Measurements from ENCODE around the gene DCXR. TPM values are rescaled to one million over a fixed set of nuclear protein-coding genes. Genes with fewer than 3 reads are reported as not detected.

DCXR gene
- total RNA-seq, 1 donor: 29.3 TPM

DNA sequence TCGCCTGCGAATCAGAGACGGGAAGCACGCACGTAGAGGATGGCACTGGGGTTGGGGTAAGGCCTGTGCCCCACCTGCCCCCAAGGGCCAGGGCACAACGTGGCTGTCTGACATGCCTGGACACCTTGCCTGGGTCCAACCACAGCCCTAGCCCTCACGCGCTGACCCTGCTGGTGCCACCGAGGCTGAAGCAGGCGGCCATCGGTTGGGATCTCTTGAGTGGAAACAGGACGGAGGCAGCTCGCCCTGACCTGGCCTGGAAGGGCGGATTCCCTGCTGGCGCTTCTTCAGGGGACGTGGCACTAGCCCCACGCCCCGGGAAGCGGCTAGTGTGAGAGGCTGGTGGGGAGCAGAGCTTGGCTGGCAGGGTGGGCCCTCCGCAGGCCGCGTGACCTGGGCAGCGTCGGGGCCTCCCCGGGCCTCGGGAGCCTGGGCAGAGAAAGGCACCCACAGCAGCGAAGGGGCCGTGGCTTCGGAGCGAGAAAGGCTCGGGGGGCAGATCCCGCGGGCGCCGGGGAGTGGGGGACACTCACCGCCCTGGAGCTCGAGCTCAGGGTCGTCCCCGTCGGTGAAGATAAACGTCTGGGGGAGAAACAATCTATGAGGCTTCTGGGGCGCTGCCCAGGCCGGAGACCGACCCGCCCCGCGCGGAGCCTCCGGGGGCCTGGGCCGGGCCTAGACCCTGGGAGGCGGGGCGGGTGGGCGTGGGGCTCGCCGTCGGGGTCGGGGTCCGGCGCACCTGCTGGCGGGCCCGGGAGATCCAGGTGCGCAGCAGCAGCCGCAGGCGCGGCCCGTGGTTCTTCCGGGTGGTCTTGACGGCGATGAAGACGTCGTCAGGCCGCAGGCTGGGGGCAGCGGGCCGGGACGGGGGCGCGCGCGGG is 13.5 kb upstream of the DCXR start:
- H3K4me3 ChIP-seq (ENCODE audit: low read depth, low read length): peak overlapping the region; percentile 80
- no peak for TF ChIP-seq CTCF (IDR thresholded peaks at IDR 0.05; ENCODE audit: insufficient read depth, low read length)
- peak; percentile 19 for DNase-seq (ENCODE audit: low read depth)

DNA sequence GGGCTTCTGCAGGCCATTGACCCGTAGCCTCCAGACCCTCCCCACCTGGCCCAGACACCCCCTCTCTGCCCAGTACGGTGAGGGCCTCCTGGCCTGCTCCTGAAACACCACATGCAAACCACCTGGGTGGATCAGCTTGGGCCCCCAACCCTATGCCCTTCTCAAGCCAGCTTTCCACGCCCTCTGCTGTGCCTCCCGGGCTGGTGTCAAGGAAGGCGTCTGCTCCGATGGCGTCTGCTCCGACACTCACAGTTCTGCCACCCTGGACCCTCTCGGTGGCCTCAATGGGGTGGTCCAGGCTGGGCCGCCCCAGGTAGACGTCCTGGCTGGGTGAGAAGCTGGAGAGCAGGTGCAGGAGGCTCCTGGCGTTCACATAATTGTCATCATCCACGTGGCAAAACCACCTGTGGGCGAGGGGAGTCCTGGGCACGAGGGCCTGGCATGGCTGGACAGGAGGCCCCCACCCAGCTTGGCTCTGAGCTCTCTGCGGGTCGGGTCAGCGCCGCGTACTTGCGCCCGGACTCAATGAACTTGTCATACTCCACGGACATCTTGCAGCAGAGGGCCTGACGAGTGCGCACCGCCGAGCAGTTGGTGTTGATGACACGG is 12.8 kb upstream of the DCXR start:
- peak overlapping the region; percentile 80 for H3K4me3 ChIP-seq (ENCODE audit: low read depth, low read length)
- no peak for TF ChIP-seq CTCF (IDR thresholded peaks at IDR 0.05; ENCODE audit: insufficient read depth, low read length)
- no peak for DNase-seq (ENCODE audit: low read depth)

DNA sequence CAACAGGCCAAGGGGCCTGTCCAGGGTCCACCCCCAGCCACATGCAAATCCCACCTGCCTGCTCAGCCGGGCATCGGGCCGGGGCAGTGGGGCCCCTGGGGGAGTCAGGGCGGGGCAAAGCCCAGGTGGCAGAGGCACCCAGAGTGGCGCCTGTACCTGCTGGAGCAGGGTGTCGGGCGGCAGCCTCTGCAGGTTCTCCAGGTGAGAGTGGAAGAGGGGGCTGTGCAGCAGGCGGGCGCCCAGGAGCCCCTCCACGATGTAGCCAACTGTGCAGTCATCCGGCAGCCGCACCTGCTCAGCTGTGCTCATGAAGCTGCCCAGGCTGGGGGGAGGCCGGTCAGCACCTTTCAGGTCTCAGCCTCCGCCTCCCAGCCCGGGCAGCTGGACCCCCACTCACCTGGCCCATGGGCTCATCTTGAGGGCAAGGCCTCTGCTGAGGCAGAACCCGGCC is 12.0 kb upstream of the DCXR start:
- H3K4me3 ChIP-seq (ENCODE audit: low read depth, low read length): no peak overlapping the region
- no peak for TF ChIP-seq CTCF (IDR thresholded peaks at IDR 0.05; ENCODE audit: insufficient read depth, low read length)
- DNase-seq (ENCODE audit: low read depth): no peak

GRCh38 chr17:82049106-82049505 is 11.6 kb upstream of the DCXR start:
- no peak for DNase-seq (ENCODE audit: low read depth)
- TF ChIP-seq CTCF (IDR thresholded peaks at IDR 0.05; ENCODE audit: insufficient read depth, low read length): no peak
- no peak overlapping the region for H3K4me3 ChIP-seq (ENCODE audit: low read depth, low read length)

GRCh38 chr17:82048571-82048971 is 11.1 kb upstream of the DCXR start:
- TF ChIP-seq CTCF (IDR thresholded peaks at IDR 0.05; ENCODE audit: insufficient read depth, low read length): no peak
- H3K4me3 ChIP-seq (ENCODE audit: low read depth, low read length): no peak overlapping the region
- DNase-seq (ENCODE audit: low read depth): no peak

- no peak for TF ChIP-seq CTCF (IDR thresholded peaks at IDR 0.05; ENCODE audit: insufficient read depth, low read length)
These were observed 10.5 kb upstream of the DCXR start for GRCh38 chr17:82047914-82048570.

More at GRCh38 chr17:82047914-82048570, 10.5 kb upstream of the DCXR start:
- DNase-seq (ENCODE audit: low read depth): no peak
- H3K4me3 ChIP-seq (ENCODE audit: low read depth, low read length): no peak overlapping the region
